CD4-positive, alpha-beta T cell treated with Interleukin-2 at 100 ng/mL for 4 hours (primary cell): Measurements from ENCODE around the gene GPRC5C.

Source experiments
- DNase-seq: peaks from one replicate; pipeline ENCODE4 v3.0.0-alpha.2; 2020; ENCODE audit warnings: low spot score

Gene GPRC5C, protein sequence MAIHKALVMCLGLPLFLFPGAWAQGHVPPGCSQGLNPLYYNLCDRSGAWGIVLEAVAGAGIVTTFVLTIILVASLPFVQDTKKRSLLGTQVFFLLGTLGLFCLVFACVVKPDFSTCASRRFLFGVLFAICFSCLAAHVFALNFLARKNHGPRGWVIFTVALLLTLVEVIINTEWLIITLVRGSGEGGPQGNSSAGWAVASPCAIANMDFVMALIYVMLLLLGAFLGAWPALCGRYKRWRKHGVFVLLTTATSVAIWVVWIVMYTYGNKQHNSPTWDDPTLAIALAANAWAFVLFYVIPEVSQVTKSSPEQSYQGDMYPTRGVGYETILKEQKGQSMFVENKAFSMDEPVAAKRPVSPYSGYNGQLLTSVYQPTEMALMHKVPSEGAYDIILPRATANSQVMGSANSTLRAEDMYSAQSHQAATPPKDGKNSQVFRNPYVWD

DNA sequence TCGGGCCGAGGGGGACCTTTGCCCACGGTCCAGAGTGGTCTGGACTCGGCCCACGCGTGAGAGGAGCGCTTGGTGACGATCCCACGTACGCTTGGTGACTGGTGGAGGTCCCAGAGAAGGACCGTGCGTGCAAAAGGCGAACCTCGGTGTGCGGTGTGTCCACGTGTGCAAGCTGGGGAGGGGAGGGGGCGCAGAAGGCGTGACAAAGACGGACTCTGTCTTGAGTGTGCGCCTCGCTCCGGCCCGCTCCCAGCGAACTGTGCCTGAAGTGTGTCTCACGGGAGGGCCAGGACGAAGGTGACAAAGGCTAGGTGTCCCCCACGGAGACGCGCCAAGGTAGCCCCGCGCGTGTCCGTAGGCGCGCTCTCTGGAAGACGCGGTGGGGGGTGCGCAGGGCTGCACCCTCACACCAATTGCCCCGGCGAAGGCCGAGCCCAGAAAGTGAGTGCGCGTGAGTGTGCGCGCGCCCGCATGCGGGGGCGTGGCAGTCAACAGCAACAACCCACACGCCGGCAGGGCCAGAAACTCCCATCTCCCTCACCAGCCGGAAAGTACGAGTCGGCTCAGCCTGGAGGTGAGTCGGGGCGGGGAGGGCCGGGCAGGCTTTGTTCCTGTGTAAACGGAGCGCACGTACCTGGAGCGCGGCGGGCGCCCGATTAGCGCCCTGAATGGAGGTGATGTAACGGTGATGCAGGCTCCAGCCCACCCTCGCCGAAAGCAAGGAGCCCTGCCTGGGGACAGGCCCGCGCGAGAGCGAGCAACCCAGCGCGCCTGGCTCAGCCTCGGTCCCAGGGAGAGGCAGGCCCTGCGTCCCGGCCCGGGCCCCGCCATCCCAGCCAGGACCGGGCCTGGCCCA lies at the start of gene GPRC5C:
GPRC5C (plus strand) TSS at position 521 of the 856 bp plus-strand sequence. CDS start 7,689 bp downstream, outside the sequence.
- peak; percentile 16 for DNase-seq

DNA sequence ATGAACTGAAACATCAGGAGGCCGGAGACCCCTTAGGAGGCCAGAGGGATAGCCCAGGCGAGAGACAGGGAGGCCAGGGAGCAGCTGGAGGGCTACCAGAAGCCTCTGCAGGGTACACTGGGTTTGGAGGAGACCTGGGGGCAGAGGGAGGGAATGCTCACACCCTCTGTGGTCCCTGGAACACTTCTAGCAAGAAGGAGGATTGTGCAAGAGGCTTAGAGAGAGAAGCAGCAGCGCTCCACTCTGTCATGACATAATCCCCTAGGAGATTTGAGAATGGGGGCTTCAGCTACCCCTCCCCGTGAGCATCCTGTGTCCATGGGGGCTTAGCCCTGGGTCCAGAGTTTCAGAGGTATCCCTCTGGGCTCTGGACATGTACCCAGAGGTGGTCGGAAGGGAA lies 48.7 kb upstream of the GPRC5C start:
- DNase-seq = no peak

DNA sequence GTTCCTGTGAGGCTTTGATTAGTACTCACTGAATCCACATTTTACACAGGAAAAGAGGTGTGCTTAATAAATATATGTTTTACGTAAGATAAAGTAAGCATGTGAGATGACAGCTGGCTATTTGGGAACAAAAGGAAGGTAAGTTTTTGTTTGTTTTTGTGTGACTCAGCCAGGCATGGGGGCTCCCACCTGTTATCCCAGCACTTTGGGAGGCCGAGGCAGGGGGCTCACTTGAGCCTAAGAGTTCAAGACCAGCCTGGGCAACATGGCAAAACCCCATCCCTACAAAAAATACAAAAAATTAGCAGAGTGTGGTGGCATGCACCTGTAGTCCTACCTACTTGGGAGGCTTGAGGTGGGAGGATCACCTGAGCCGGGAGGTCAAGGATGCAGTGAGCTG lies 46.7 kb upstream of the GPRC5C start:
- no peak for DNase-seq

DNA sequence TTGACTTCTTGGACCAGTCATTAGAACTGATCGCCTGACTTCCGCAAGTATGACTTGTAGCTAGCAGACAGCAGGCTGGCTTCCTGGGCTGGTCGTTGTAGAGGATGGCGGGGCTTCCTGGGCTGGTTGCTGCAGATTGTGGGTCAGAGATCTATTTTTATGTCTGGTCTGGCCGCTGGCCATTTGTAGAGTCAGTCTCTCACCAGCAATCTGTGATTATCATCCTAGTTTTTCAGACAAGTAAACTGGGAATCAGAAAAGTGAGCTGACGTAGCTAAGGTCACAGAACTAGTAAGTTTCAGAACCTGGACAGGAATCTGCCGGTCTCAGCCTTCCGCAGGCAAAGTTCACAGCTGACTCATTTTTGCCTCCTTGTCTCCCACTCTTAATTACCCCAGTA lies 45.5 kb upstream of the GPRC5C start:
- no peak for DNase-seq

DNA sequence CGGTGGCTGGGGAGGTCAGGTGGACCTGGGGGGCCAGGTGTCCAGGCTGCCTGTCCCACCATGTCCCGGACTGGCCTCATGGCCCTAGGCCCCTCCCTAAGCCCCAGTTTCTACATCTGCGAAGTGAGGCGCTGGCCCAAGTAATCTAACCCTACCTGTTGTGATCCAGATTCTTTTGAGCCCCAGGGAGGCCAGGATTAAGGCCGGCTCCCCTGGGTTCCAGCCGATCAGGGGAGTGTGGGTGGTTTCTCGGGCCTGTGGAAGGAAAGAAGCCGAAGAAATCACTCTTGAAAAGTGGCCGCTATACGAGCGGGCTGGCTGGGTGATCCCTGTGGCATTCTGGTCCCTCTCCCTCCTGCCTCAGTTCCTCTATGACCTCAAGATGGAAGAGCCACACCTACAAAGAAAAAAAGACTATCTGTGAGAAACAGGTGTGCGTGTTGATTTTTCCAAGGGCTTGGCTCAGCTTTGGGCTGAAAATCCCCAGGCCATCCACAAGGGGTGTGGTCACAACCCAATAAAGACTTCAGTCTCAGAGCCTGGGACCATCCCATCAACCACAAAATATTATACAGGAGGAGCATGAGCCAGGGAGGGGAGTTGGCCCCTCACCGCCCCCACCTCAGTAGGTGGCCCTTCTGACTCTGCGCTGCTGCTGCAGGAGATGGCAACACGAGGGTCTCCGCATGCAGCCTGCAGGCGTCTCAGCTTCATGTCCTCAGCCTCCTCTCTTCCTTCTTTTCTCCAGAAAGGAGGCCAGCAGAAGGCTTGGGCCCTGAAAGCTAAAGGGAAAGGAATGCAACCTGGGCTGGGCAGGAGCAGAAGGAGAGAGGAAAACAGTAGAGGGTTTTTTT lies 44.3 kb upstream of the GPRC5C start:
- no peak for DNase-seq

DNA sequence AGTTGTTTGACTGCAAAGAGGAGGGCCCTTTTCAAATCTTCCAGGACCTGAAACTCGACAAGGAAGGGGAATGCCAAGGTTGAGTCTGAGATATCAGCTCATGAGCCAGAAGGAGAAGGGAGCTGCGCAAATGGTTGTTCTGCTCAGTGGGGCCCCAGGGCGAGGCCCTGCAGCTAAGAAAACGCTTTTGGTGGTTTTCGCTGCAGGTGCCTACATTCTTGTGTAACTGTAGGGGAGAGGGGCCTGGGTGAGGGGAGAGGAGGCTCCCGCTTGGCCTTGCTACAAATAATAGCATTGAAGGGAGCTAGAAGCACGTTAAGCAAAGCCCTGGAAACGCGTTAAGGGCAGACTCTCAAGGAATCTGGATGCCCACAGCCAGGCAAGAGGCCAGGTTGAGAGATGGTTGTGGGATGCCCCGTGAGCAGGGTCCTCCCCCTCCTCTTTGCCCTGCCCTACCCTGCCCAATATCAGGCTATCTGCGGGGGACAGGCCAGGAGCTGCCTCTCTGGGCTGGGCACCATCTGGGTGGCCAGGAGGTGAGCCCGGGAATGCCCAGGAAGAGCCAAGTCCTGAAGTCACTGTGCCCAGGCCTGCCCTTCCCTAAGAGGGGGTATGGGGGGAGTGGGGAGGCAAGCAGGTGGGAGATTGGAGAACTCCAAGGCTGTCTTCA lies 42.7 kb upstream of the GPRC5C start:
- DNase-seq = no peak

DNA sequence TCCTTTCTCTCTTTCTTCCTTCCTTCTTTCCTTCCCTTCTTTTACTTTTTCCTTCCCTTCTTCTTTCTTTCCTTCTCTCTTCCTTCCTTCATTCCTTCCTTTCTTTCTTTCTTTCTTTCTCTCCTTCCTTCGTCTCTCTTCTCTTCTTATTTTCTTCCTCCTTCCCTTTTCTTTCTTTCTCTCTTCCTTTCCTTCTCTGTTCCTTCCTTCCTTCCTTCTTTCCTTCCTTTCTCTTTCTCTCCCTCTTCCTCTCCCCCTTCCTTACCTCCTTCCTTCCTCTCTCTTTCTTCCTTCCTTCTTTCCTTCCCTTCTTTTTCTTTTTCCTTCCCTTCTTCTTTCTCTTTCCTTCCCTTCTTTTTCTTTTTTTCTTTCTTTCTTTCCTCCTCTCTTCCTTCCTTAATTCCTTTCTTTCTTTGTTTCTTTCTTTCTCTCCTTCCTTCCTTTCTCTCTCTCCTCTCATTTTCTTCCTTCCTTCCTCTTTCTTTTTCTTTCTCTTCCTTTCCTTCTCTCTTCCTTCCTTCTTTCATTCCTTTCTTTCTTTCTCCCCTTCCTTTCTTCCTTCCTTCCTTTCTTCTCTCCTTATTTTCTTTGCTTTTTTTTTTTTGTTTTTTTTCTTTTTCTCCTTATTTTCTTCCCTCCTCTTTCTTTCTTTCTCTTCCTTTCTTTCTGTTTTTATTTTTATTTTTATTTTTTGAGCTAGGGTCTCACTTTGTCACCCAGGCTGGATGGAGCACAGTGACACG lies 41.8 kb upstream of the GPRC5C start:
- DNase-seq = no peak

DNA sequence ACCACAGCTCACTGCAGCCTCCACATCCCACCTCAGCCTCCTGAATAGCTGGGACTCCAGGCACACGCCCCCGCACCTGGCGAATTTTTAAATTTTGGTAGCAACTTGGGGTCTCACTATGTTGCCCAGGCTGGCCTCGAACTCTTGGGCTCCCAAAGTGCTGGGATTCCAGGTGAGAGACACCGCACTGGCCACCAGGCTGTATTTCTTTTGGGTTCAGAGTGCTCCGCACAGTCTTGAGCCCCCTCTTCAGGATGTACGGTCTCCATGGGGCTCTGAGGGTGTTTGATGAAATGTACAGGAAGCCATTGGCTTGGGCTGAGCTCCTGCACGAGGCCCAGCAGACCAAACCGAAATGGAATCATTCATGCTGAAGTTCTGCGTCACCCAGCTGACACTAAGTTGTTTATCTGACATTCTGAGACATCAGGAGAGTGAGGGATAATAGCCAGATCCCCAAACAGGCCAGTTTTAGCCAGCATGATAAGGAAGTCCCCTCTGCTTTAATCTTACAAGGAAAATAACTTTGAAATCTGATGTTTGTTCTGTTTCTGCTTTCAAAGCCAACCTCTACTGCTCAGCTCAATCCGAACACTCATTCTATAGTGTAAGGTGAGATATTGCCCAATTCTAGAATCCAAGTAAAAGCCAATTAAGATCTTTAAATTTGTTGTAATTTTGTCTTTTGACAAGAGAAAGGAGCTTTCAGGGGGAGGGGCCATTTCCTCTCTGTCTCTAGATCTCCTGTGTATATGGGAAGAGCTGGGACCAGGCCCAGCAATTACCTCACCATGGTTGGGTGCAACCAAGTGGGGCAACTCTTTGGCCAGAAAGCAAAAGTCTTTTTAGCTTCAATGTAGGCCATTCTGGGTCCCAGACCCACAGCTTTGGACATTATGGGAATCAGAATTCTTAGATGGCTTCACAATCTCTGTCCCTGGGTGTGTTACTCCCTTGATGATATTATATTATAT lies 40.9 kb upstream of the GPRC5C start:
- no peak for DNase-seq

DNA sequence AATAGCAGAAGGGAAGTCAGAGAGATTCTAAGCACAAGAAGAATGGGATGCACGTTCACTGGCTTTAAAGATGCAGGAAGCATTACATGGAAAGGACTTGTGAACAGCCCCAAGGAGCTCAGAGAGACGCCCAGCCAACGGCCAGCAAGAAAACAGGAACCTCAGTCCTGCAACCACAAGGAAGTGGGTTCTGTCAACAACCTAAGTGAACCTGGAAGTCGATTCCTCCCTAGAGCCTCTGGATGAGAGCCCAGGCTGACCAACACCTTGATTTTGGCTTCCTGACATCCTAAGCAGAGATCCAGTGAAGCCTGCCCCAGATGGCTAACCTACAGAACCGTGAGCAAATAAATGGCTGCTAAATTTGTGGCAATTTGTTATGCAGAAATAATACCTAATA lies 40.1 kb upstream of the GPRC5C start:
- no peak for DNase-seq

DNA sequence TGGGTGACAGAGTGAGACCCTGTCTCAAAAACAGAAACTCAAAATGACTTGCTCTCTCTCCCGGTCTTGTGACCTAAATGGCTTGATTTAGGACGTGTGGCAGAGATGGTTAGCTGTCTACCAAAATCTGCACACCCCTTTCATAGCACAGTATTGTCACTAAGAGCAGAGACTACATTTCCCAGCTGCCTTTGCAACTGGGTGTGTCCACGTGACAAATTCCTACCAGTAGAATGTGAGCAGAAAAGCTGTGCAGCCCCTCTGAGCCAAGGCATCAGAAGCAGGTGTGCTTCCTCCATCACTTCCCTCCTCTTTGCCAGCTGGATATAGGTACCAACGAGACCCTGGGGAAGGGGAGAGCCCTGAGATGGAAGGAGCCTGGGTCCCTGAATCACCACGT lies 39.0 kb upstream of the GPRC5C start:
- DNase-seq = no peak

DNA sequence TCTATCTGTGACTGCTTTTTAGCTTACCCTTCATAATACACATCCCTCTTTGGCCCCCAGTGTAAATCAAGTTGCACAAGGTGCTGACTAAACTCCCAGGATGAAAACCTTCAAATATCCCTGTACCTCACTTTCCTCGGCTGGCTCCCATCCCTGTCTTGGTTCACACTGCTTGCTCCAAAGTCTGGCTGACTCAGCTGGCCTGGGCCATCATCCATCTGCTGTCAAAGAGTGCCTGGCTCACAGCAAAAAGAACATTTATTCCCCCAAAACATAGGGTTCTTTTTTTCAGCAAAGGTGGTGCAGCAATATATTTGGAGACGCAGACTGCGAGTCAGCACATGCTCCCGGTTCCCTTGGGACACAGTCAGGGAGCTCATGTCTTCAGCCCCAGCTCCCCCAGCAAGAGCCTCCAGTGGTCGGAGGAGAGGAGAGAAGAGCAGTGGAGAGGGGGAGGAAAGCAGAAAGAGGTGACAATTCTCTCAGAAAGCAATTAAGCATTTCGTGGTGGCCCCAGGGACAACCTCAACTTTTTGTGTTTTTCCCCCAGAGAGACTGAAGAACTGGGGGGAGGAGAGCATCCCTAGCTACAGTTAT lies 38.4 kb upstream of the GPRC5C start:
- DNase-seq = no peak

DNA sequence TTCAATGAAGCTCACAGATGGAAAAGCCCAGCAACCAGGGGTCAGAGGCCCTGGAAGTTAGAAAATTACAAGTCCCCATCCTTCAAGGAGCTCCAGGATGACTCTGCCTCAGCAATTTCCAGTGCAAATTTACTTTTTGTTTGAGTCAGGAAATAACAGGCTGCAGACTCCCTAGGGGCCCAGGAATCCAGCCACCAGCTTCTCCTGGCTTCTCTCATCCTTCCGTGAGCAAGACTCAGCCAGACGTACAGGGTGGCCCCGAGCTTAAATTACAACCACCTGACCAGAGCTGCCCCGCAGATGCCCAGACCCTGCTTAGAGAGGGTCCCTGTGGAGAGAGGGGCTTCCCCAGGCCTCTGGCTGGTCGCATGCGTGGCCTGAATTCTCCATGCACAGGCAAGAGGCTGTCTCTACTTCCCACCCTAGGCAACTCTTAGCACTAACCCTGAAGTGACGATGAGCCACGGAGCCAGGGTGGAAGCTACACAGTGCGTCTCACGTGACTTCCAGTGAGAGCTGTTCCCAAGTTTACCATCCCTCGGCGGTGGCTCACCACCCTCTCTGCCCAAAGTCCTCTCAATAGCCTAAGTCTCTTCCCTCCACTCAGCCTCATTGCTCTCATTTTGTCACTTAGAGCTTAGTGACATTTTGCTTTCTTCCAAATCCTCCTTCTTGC lies 37.5 kb upstream of the GPRC5C start:
- no peak for DNase-seq

DNA sequence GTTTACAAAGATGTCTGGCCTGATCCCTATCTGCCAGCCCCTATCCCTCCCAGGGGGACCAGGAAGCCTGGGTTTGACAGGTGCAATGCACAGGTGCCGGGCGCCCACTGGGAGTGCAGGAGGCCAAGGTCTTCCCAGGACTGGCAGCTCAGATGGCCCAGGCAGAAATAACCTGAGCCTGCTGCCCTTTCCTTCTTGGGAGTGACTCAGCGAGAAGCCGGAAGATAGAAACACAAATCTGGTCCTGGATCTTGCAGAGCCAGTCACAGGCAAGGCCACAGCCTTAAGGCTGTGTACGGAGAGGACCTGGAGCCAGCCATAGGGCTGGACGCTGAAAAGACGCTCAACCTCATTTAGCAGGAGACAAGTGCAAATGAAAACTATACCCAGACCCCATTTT lies 36.9 kb upstream of the GPRC5C start:
- no peak for DNase-seq

DNA sequence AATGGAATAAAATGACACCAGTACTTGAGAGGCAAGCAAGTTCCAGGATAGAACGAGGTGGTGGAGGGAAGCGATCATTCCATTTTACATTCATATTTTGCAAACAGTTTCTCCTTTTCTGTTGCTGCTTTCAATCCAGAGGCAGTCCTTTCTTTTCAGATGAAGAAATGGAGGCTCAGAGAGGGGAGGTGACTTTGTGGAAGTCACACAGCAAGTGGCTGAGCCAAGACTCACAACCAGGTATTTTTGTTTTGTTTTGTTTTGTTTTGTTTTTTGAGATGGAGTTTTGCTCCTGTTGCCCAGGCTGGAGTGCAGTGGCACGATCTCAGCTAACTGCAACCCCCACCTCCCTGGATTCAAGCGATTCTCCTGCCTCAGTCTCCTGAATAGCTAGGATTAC lies 35.3 kb upstream of the GPRC5C start:
- DNase-seq = no peak

DNA sequence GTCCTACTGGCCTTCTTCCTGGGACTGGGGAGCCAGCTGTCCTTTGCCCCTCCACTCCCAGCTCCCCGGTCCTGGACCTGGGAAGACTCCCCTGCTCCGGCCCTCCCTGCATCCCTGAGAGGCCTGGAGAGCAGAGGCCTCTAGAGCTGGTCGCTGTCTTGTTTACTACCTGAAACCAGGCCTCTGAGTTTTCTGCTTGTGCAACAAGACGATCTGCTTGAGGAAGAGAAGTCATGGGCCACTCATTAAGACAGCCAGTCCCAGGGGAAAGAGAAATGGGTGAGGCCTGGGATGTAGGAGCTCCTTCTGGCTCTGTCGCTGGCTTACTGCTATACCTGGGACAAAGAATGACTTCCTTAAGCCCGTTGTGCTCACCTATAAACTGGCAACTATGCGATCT lies 29.8 kb upstream of the GPRC5C start:
- DNase-seq = no peak

DNA sequence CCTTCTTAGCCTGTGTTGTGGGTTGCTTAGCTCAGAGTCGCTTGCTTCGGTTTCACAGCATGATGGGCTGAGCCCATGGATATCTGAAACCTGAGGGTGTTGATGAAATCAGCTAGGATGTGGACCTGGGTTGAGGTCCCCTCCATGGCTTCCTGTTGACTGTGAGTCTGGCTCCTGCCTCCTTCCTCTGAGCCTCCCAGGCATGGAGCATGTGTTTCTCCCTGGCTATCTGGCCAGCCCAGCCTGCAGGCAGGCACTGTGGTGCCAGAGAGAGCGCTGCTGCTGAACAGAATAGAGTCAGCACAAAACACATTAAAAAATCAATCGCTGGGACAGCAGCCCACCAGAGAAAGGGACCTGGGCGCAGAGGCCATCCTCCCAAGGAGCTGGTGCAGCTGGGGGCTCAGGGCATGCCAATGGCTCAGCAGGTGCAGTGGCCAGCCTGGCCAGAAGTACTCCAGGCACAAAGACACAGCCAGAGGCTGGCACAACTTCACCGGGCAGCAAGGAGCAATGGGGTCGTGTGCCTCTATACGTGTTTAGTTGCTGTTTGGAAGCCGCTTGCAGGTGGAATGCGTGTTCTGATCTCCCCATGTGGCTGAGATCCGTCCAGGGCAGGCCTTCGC lies 28.3 kb upstream of the GPRC5C start:
- DNase-seq = no peak

DNA sequence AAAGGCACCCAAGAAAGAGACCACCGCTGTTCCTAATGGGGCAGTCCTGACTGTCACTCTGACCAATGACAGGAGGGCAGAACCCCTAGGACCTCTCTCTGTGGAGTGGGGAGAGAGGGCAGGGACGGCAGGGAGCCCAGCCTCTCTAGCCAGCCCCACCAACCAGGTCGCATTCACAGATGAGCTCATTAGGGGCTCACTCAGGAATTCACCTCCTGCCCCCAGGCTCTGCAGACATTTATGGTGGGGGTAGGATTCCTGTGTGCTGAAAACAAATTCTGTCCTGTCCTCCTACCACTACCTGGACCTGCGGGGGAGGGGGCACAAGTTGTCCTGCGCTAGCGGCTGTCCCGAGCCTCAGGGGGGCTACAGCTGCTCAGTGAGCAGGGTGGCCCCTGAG lies 27.7 kb upstream of the GPRC5C start:
- DNase-seq = no peak

DNA sequence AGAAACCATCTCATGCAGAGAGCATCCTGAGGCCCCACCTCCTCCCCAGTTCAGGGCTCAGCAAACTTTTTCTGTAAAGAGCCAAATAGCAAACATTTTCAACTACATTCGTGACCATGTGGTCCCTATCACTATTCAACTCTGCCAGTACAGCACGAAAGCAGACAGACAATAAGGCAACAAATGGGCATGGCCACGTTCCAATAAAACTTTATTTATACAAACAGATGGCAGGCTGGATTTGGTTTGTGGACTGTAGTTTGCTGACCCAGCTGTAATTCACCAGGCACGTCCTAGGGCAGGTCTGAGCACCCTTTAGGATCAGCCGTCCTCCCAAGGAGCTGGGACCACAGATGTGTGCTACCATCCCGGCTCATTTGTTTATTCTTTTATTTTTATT lies 27.1 kb upstream of the GPRC5C start:
- DNase-seq = no peak
